ENCODE measurements around the gene SLC5A1. TPM values are rescaled to one million over a fixed set of nuclear protein-coding genes. Genes with fewer than 3 reads are reported as not detected.

SLC5A1 gene
- polyA plus RNA-seq, 1 experiment, result not detected

- TF ChIP-seq CTCF (IDR thresholded peaks at IDR 0.05; ENCODE audit: insufficient read depth, low read depth, low read length), result no peak
- ChIA-PET POLR2A (no interaction called here), CTCF (interaction anchor here (0.9 kb wide), 1 partner anchor 12 kb away, joined by 3 read pairs; no protein-coding TSS in a partner anchor)
- H3K36me3 ChIP-seq (ENCODE audit: control insufficient read depth, insufficient read depth, low read length), result no peaks in the 10 kb centered on the region
- H3K4me3 ChIP-seq (ENCODE audit: low read depth, low read length), result no peak overlapping the region
- peaks cover 13% of the 10 kb centered on the region for H3K27me3 ChIP-seq (ENCODE audit: control insufficient read depth, insufficient read depth, low read length)
- DNase-seq (ENCODE audit: low read depth), result no peak
Observed at GRCh38 chr22:32076761-32077084, 33.7 kb downstream of the SLC5A1 start.

- peaks cover 13% of the 10 kb centered on the region for H3K27me3 ChIP-seq (ENCODE audit: control insufficient read depth, insufficient read depth, low read length)
- H3K4me3 ChIP-seq (ENCODE audit: low read depth, low read length), result no peak overlapping the region
- CTCF ChIA-PET, result no interaction called here
- no peak for DNase-seq (ENCODE audit: low read depth)
- POLR2A ChIA-PET, result interaction anchor here (0.5 kb wide), 1 partner anchor 20 kb away, joined by 4 read pairs; no protein-coding TSS in a partner anchor
- no peaks in the 10 kb centered on the region for H3K36me3 ChIP-seq (ENCODE audit: control insufficient read depth, insufficient read depth, low read length)
- no peak for TF ChIP-seq CTCF (IDR thresholded peaks at IDR 0.05; ENCODE audit: insufficient read depth, low read depth, low read length)
Observed at GRCh38 chr22:32077151-32077550, 34.1 kb downstream of the SLC5A1 start.

GRCh38 chr22:32079130-32080089, 36.3 kb downstream of the SLC5A1 start:
- CTCF ChIA-PET, result interaction anchor here (0.6 to 7.0 kb wide), 4 partner anchors 29 to 109 kb away, joined by 3 to 101 read pairs (median 4); no protein-coding TSS in a partner anchor
- TF ChIP-seq CTCF (IDR thresholded peaks at IDR 0.05; ENCODE audit: insufficient read depth, low read depth, low read length), result no peak
- no peaks in the 10 kb centered on the region for H3K36me3 ChIP-seq (ENCODE audit: control insufficient read depth, insufficient read depth, low read length)

GRCh38 chr22:32080904-32081303, 37.8 kb downstream of the SLC5A1 start:
- no peak for DNase-seq (ENCODE audit: low read depth)
- ChIA-PET CTCF (interaction anchor here (0.7 to 7.0 kb wide), 4 partner anchors 11 to 110 kb away, joined by 3 to 101 read pairs (median 4); no protein-coding TSS in a partner anchor), POLR2A (no interaction called here)
- H3K4me3 ChIP-seq (ENCODE audit: low read depth, low read length), result no peak overlapping the region
- H3K36me3 ChIP-seq (ENCODE audit: control insufficient read depth, insufficient read depth, low read length), result no peaks in the 10 kb centered on the region
- H3K27me3 ChIP-seq (ENCODE audit: control insufficient read depth, insufficient read depth, low read length), result peaks cover 8% of the 10 kb centered on the region; the same call in 1 of the 2 replicates
- peak; percentile 66 for TF ChIP-seq CTCF (IDR thresholded peaks at IDR 0.05; ENCODE audit: insufficient read depth, low read depth, low read length)

More at GRCh38 chr22:32079130-32080089, 36.3 kb downstream of the SLC5A1 start:
- POLR2A ChIA-PET, result no interaction called here
- Histone ChIP-seq H3K4me3 (ENCODE audit: low read depth, low read length) (no peak overlapping the region), H3K27me3 (ENCODE audit: control insufficient read depth, insufficient read depth, low read length) (peaks cover 10% of the 10 kb centered on the region; the same call in 1 of the 2 replicates)
- peak; percentile 10 for DNase-seq (ENCODE audit: low read depth)

GRCh38 chr22:32082331-32082730, 39.3 kb downstream of the SLC5A1 start:
- CTCF ChIA-PET, result interaction anchor here (0.5 to 7.0 kb wide), 5 partner anchors 8 to 112 kb away, joined by 3 to 101 read pairs (median 3); no protein-coding TSS in a partner anchor
- Histone ChIP-seq H3K27me3 (ENCODE audit: control insufficient read depth, insufficient read depth, low read length) (no peaks in the 10 kb centered on the region), H3K36me3 (ENCODE audit: control insufficient read depth, insufficient read depth, low read length) (no peaks in the 10 kb centered on the region), H3K4me3 (ENCODE audit: low read depth, low read length) (no peak overlapping the region)
- no peak for DNase-seq (ENCODE audit: low read depth)
- no peak for TF ChIP-seq CTCF (IDR thresholded peaks at IDR 0.05; ENCODE audit: insufficient read depth, low read depth, low read length)
- POLR2A ChIA-PET, result no interaction called here

Measured in BJ (cell line).